Measurements from ENCODE around the gene MLEC.

The MLEC gene

DNA sequence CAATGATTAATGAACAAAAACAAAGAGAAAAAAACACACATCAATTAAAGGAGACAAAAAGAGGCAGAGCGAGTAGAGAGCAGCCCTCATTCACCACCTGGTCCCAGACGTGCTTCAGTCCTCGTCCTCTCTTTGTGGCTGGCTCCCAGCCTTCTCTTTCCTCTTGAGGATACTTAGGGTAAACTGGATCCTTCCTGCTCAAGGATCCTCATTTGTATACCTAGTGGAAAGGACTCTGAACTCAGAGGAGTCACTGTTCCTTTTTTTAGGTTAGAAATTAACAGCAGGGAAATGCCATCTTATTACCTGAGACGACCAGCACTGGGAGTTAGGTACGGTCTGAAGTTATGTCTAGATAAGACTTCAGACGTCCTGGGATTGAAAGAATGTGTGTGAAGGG, 9.7 kb downstream of the MLEC start:
- no peak for DNase-seq

DNA sequence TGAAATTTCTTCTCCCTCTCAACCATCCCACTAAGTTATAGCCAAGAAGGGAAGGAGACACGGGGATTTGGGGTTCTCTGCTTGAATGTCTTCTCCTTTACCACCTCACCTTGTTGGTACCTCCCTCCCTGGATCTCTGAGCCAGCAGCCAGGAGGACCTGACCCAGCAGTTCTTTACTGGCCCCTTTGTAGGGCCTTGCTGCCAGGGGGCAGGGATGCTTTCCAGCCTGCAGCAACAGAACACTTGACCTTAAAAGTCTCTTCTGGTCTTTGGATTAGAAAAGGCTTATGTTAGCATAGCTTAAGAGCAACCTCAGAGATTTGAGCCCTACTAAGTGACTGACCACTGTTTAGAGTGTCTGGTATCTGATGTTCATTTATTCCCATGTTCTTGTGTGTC, 10.4 kb downstream of the MLEC start:
- no peak for DNase-seq

DNA sequence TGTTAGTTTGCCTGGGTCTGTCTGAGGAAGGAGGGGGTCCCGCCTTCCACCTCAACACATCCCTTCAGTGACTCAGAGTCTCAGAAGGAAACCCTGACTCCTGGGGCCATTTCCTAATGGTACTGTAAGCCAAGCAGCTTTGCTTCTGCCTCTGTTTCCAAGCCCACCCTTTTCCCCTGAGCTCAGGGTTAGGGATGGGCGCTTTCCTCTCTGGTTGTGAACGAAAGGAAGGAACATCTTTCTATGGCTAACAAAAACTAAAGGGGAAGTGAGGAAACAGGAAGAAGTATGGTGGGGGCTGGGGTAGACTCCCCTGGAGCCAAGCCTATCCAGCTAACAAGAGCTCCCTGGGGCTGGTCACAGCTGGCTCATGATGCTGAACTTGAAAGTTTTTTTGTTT, 11.7 kb downstream of the MLEC start:
- no peak for DNase-seq

DNA sequence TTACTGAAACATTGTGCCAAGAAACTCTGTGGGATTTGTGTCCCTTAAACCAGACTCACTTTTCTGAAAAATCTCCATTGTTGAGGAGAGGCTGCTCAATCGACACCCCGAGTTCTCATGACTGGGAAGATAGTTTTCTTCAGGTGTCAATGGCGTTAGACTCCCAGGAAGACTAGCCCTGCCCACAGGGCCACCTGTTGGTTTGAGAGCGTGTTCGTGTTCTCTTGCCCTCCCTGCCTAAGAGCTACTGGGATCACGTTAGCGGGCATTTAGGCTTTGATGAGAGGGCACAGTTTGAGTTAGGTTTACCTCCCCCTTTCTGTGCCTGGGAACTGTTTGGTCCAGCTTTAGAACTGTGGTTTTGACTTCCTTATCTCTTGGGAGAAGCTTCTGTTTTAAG, 12.6 kb downstream of the MLEC start:
- no peak for DNase-seq

DNA sequence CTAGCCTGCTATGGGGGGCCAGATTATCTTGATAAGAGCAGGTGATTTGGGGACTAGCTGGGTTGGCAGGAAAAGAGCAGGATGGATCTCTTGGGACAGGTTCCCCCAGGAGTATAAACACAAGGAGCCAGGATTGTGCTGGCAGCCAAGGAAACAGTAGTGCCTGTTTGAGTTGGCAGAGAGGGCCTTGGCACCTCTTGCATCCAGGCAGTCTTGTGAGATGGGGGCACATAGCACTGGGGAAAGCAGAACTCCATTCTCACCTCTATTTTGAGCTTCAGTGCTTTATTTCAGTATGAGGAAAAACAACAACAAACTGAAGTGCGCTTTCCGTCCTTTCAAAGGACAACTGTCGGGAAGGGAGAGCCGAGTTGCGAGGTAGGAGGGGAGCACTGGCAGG, 13.9 kb downstream of the MLEC start:
- DNase-seq, result no peak

DNA sequence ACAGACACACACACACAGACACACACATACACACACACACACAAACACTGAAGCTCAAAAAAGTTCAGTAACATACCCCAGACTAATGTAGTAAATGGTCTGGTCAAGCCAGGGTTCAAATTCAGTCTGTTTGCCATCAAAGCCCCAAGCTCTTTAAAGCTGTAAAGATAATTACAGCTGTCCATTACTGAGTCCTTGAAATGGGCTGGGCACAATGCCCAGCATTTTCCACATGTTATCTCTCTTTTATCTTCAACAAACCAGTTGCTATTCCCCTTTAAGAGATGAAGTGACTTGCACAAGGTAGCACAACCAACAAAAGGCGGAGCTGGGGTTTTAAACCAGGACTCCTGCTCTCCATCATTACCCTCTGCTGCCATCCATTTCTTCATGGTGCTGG, 15.7 kb downstream of the MLEC start:
- DNase-seq, result no peak

DNA sequence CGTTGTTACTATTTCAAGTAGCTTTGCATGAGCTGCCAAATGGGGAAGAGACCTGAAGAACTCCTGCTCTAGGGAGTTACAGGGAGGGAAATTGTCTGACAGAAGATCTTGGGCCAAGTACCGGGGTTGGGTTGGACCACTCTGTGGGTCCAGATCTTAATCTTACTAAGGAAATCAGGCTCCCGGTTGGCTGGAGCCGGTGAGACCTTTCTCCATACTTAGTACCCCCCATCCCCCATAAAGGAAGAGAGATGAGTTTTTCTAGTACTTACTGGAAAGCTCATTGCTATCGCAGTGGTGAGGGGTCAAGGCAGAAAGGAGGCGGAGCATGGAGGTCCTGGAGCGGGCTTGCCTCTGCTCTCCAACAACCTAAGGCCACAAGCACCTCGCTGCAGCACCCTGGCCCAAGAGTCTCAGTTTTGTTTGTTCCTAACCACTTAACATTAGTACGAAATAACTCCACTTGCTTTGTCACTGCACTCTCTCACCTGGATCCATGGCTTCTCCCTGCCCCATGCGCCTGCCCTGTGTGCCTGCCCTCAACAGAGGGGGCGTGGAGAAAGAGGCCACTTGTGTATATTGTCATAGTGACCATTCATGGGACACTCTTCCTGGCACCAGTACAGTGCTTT, 16.5 kb downstream of the MLEC start:
- DNase-seq, result no peak

DNA sequence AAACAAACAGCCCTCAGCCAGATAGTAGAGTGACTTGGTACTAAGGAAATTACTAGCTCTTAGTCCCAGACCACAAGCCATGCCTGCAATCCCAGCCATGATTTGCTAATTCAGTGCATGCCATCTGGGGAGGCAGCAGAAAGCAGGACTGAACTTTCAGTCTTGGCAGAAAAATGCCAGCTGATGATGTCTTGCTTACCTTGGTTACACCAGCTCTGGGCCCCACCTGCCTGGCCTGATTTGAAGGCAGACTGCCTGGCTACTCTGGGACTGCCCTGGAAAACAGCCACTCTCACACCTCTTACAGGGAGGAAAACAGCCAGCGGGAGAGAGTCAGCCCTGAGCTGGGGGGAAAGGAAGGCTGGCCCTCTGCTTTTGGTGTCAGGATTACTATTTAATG, 18.7 kb downstream of the MLEC start:
- no peak for DNase-seq

DNA sequence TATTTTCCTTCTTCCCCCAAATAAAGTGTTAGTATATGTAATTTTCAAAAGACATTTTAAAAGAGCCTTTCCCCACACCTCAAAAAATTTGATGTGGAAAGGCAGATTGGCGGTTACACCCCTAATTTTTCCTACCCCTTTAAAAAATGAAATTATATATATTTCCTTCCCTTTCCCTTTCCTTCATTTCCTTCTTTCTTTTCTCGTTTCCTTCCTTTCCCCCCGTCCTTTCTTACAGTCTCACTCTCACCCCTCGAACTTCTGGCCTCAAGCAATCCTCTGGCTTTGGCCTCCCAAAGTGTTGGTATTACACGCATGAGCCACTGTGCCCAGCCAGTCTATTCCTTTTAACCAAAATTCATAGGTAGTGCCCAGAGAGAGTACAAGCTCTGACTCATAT, 19.1 kb downstream of the MLEC start:
- DNase-seq, result no peak

DNA sequence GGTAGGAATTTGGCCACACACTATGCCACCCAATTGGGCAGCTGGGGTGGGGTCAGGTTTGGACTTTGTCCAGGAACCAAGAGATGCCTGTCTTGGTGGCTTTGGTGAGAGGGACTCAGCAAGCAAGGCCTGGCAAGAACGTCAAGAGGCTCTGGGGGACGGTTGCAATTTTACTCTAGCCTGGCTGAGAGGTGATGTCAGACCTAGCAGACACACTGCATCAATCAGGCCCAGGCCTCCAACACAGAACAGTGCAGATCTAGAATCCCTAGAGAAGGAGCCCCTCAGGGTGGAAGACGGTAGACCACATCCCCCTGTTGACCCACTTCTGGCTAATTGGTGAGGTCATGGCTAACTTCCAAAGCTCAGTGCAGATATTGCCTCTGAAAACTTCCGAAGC, 21.7 kb downstream of the MLEC start:
- no peak for DNase-seq

DNA sequence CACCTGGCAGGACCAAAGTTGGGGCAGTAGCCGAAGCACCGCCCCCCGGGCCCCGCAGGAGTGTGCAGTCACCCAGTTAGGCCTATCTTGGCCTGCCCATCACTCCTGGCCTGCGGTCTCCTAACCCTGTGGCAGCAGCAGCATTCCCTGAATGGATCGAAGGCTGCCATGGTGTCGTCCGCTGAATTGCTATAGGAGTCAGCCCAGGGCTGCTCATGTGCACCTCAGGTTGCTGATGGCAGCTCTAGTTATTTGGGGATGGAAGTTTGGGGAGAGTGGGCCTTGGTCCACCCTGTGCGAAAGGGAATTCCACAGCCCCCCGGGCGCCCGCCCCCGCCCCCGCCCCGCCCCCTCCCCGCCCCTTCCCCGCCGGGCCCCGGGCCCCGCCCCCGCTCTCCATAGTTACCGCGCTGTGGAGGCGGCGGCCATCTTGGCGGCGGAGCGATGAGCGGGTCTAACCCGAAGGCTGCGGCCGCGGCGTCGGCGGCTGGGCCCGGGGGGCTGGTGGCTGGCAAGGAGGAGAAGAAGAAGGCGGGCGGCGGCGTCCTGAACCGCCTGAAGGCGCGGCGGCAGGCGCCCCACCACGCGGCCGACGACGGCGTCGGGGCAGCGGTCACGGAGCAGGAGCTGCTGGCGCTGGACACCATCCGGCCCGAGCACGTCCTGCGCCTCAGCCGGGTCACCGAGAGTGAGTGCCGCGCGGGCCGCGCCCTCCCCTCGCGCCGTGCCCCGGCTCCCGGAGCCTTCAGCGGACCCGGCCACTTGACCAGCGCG, 23.3 kb downstream of the MLEC start, which contains the start of gene UNC119B:
UNC119B (plus strand) TSS at position 428 of the 774 bp plus-strand sequence; CDS start at position 445, 17 bp downstream.
- DNase-seq, result peak; percentile 85

DNA sequence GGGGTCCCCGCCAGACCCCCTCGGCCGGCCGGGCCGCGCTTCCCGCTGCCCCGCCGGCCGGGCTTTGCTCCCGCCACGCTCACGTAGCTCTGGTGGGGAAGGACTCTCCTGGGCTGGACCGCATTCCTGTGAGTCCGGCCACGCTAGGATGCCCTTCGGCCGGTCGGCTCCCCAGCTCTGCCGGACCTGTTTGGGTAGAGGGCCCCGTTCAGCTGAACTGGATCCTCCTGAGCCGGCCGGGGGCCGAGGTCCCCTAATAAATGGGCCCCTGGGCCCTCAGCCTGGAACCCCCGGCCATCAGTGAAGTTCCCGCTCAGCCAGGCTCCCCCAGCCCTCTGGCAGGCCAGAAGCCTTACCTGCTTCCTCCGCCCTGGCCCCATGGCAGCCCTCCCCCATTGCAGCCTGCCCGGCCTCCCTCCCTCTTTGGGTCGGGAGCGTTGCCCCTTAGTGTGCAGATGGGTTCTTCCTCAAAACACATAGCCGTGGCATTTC, 23.9 kb downstream of the MLEC start:
- peak; percentile 52 for DNase-seq

DNA sequence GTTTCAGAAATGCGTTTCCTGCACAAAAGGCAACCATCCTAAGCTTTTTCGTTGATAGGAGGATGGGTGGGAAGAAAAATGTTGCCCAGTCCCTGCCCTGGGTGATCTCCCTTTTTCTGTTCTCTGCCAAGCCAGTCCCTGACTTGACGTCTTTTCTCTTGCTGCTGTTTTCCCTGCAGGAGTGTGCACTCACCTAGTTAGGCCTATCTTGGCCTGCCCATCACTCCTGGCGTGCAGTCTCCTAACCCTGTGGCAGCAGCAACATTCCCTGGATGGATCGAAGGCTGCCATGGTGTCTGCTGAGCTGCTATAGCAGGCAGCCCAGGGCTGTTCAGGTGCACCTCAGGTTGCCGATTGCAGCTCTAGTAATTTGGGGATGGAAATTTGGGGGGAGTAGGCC, 24.5 kb downstream of the MLEC start:
- DNase-seq, result no peak

DNA sequence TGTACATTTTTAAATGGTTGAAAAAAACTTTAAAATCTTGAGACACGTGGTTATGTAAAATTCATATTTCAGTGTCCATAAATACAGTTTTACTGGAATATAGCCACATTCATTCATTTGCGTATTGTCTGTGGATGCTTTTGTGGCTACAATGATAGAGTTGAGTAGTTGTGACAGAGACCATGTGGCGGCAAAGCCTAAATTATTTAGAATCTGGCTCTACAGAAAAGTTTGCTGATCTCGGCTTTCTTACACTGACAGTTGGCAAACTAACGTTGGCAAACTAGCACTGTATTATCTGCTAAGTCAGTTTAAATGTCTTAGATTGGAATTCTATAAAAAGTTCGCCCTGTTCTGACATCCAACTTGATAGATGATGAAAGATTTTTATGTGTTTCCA, 25.7 kb downstream of the MLEC start:
- DNase-seq, result no peak

DNA sequence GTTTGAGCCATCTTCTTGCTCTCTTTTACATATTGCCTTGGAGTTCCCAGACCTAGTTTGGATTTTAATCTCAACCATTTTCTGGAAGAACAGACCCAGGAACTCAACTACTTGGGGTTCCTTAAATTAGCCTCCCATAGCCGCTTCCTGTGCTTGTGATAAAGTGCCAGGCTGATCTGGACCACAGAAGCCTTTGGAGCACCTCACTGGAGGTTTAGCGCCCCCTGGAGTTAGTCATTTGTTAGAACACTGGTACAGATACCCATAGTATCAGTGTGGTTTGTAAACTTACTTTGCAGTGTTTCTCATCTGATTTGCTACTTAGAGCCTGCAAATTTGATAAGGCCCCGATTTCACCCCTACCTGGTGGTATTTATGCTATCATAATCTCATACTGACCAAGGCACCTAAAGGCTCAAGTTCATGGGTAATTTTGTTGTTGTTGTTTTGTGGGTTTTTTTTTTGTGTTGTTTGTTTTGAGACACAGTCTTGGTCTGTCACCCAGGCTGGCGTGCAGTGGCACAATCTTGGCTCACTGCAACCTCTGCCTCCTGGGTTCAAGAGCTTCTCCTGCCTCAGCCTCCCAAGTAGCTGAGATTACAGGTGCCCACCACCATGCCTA, 27.0 kb downstream of the MLEC start:
- peak; percentile 80 for DNase-seq

DNA sequence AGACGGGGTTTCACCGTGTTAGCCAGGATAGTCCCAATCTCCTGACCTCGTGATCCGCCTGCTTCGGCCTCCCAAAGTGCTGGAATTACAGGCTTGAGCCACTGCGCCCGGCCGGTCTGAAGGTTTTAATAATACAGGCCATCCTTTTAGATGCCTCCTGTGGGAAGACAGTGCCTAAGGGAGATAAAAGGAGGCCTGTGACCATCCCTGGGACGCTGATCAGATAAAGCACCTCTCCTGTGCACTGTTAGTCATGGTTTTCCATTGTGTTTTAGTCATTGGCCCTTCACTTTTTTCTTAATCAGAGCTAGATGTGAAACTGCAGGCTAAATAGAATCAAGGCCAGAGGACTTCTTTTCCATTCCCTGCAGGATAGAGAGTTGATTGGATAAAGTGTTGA, 31.1 kb downstream of the MLEC start:
- DNase-seq, result no peak

DNA sequence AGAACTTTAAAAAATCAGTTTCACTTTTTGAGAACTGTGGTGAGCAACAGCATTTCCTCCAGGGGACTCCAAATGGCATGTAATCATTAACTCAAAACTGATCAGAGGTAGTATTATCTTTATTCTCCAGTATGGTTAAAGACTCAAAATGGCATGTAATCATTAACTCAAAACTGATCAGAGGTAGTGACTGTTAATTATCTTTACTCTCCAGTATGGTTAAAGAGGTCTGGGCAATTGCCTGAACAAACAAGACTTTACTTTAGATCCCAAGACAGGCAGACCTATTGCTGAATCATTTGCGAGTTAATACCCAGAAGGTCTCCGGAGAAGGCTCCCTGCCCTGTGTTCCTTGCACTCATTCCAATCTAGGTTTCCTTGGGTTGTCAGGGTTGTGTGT, 32.1 kb downstream of the MLEC start:
- no peak for DNase-seq

DNA sequence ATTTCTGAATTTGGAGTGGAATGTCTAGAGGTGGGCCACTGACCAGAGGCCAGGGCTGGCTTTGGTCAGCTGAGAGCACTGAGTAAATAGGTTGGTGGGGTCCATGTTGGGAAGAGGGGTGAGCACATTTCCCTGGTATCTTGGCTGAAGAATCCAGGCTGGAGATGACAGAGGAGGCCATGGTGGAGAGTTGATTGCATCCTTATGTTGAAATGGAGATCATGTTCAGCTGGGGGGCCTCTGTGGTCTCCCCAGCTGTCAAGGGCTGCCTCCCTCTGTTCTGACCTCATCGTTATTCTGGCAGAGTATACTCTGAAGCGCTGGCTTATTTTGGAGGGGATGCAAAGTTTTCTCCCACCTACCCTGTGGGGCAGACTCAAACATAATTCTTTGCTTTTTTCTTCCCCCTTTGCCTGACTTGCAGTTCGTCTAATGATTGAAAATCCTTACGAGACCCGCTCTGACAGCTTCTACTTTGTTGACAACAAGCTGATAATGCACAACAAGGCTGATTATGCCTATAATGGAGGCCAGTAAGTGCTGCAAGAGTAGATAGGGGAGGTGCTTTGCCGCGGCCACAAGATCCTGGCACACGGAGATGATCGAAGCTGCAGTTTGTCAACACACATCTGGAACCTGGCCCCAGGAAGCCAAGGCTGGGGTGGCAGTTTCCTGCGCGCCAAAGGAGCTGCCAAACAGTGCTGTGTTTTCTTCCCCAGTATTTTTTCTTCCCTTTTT, 32.7 kb downstream of the MLEC start:
- DNase-seq, result no peak

DNA sequence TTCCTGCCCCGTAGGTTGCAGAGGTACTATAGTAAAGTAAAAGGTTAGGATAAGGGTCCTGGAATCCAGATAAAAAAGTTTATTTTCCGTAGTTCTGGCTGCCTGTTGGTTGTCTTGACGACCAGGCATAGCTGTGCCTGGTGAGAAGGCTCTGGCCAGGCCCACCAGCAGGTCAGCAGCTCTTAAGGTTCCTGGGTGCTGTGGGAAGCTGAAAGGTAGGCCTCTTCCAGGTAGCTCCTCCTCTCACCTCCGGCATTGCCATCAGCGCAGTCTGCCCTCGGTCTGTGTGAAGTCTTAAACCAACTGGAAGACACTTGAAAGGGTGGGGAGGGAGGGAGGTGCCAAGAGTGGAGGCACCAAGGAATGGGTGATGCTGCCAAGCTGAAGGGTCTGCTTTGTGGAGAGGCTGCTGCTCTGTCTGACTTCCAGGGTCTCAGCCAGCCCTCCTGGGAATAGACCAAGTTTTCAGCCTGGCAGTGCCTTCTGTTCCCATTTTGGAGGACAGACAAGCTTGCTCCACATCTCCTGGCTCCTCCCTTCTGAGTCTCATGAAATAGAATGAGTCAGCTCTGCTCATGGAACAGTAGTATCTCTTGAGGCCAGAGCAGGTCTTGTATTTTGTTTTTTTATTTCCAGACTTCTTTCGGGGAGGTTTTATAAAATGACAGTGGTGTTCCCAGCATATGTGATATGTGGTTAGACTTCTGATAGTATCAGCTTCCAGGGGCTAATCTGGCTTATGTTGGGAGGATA, 33.5 kb downstream of the MLEC start:
- no peak for DNase-seq

DNA sequence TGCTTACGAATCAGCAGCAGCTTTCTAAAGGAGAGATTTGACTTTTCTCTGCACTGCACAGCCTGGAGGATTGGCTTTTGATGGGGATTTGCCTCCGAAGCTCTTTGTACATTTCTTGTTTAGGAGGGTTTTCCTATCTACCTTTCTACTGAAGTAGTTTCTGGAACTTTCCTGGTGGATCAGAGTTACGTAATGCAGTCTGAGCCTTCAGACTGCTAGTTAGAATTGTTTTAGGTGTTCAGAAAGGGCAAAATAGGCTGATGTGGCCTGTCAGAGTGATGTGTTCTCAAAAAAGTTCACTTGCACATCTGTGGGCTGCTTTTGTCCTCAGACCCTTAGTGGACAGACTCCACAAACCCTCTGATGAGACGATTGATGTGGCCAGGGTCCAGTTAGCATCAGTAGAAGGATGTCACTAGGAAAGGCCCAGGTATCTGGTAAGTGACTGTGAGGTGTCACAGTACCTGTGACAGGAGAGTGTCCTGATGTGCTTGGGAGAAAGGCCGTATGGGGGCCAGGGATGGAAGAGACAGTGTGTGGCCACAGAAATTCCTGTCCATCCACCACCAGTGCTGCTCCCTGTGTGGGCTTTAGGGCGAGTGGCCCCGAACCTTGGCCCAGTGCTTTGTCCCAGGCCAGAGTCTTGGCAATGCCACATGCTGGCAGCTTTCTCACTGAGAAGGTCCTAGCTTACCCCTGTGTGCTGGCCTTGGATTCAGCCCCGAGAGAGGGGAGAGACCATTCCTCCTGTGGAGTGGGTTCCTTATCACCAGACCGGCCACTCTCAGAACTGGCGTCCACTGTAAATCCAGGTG, 34.2 kb downstream of the MLEC start:
- no peak for DNase-seq

DNA sequence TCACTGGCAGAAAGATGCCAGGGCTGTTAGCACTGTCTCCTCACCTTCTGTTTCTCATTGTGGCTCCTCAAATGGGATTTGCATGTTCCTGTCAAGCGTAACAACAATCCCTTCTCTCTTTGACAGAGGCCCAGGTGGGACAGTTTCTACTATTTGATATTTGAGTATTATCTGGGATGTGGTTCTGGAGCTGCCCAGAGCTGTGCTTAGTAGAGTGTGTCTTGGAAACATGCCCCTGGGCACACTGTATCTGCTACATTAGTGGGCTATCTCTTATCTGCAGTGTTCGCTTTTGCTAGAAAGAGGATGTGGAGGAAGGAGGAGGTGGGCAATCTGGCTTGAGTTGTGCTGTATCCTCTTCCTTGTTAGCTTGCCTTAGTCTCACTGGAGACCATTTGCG, 34.9 kb downstream of the MLEC start:
- no peak for DNase-seq

DNA sequence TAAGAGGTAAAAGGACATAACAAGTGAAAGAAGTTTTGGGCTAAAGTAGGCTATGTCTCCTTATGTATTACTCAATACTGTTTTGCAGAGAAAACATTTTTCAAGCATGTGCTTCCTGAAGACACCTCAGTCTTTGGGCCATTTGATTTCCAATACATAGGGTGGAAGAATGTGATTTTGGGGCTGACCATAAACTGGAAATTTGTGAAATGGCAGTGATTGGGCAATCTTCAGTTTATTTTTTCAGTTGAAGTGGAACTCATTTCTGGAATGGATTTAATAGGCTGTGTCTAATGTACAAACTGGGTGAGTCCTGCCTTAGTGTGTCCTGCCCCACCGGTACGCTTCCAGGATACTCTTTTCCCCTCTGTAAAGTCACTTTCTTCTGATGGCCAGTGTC, 35.8 kb downstream of the MLEC start:
- no peak for DNase-seq

All from stimulated activated CD4-positive, alpha-beta T cell treated with anti-CD3 and anti-CD28 coated beads, Interleukin-15, amount 100 ng/mL, for 24 hours (primary cell).